Right cardiac atrium (tissue), 5 donors: ENCODE data around the gene GYG1. TPM values are rescaled to one million over a fixed set of nuclear protein-coding genes. Genes with fewer than 3 reads are reported as not detected.

Experiments
- ATAC-seq, 2 donors: fragments of 200-7000 bp; cut with Tn5 transposase; one replicate each; pipeline versions ENCODE4 v1.8.0 to v1.9.1; 2020; ENCODE audit warnings: moderate library complexity in 2 of 2, mild to moderate bottlenecking in 1 of 2
- DNase-seq, 3 donors: peaks; one replicate each; pipeline ENCODE4 v3.0.0-alpha.2; 2020
- H3K27ac ChIP-seq: one replicate; pipeline ENCODE4 v1.5.1; 2013; ENCODE audit warnings: mild to moderate bottlenecking, low read length, control low read depth, moderate library complexity
- H3K27me3 ChIP-seq: one replicate; pipeline ENCODE4 v1.6.1; 2013; ENCODE audit not compliant: control insufficient read depth, insufficient read depth
- H3K4me1 ChIP-seq: one replicate; pipeline ENCODE4 v1.6.1; 2013; ENCODE audit warnings: low read length; ENCODE audit not compliant: control insufficient read depth, insufficient read depth
- H3K4me3 ChIP-seq: one replicate; pipeline ENCODE4 v1.5.1; 2013; ENCODE audit warnings: low read length, control low read depth
- H3K9me3 ChIP-seq: one replicate; pipeline ENCODE4 v1.6.1; 2013; ENCODE audit warnings: low read length; ENCODE audit not compliant: control insufficient read depth
- WGBS: extraction: QIAGEN DNeasy Blood & Tissue Kit; methylation state at CpG from one replicate; pipeline ENCODE4 v1.1.7; 2013; 5-methylcytosine and 5-hydroxymethylcytosine counted together
- intact Hi-C, 4 donors: fragments of 100-400 bp; cut with DNase I; formaldehyde crosslinking; loops; one replicate each; pipeline versions ENCODE4 v1.11.0 to v1.14.0; 2022 to 2023
- polyA plus RNA-seq: library from polyadenylated mRNA; stranded (reverse); fragments of 200-250 nt; gene quantifications from one replicate; pipeline ENCODE4 v1.2.3, GENCODE V29; 2013
- total RNA-seq, 4 donors: library from RNA; stranded (reverse); fragmentation: NEBNext Ultra II Directional; extraction: Animal tissue kit (Norgen Biotek cat#: 25700); gene quantifications; one replicate each; pipeline ENCODE4 v1.2.1, GENCODE V29; 2021
- donor health status: healthy with polysubstance abuse.
- donor health status: DM: no; HTN: yes; CAD: no.
- donor health status: DM: no; HTN: no; CAD: no.
- donor health status: DM: no; HTN: yes; CAD: no; lungs with severe emphysema.
- donor health status: DM: yes; HTN: yes; CAD: no.

The GYG1 gene
- total and polyA plus RNA-seq, 5 donors = 98.4 to 144 (median 123) TPM

DNA sequence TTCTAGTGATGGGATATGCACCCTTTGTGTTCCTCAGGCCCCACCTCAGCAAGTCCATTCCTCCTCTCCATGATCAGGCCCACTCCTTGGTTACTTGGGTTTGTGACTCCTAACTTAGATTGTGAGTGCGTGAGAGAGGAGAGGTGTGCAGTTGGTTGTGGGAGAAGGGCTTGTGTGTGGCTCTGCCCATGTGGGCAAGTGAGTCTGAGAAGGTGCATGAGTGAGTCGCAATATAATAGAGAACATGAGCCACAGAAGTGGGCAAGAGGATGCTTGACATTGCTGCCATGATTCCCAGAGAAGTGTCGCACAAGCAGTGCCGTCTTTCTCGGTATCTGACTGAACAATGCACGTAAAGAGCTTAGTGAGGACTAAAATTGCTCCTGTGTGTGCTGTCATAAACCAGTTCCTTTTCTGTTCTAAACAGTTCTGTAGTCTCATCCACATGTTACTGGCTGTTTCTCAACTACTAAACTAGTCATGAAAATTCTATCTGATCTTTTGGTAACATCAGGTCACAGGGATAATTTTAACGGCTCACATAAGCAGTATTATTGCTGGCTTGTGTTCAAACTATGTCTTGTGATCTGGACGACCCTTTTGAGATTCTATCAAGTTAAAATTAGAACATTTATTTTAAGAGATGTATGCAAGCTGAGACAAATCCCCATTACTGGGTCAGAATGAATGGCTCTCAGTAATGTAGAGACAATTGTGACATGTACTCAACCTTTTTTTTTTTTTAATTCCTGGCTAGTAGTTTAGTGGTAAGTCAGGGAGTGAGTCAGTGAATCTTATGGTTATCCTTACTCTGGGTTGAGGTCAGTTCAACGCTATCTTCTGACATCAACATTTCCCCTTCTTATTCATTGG, 25.6 kb downstream of the GYG1 start:
- ATAC-seq (peak; percentile 38 to 63), DNase-seq (no peak)
- Histone ChIP-seq H3K4me1 (peaks cover 10% of the 10 kb centered on the region), H3K4me3 (no peak overlapping the region), H3K27me3 (no peaks in the 10 kb centered on the region), H3K9me3 (no peaks in the 10 kb centered on the region), H3K27ac (peak overlapping the region; percentile 46)
- WGBS = 60% methylated on average over 9 of the region's 9 CpGs
- intact Hi-C loops = no loop called here

DNA sequence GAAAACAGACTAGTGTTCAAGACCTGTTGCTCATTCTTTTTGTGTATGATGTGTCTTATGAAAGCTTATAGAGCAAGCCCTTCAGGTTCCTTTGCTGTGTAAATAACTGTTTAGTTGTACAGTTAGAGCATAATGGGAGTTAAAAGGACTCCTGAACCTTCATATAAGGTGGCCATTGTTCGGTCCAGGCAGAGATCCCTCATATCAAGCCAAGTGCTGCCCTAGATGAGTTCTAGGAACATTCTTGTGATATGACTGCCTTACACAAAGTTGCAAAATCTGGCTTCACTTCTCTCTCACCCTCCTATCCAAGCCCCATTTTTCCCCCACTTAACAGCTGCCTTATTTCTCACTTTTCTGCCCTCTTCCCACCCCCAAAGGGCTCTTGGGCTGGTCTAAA, 26.9 kb downstream of the GYG1 start:
- DNase-seq (no peak), ATAC-seq (peak; percentile 7 to 42)
- intact Hi-C loops = no loop called here
- Histone ChIP-seq H3K4me1 (peaks cover 13% of the 10 kb centered on the region), H3K27ac (peak overlapping the region; percentile 65), H3K9me3 (no peaks in the 10 kb centered on the region), H3K4me3 (no peak overlapping the region), H3K27me3 (no peaks in the 10 kb centered on the region)
- 43% methylated on average over 1 of the region's 1 CpG for WGBS

DNA sequence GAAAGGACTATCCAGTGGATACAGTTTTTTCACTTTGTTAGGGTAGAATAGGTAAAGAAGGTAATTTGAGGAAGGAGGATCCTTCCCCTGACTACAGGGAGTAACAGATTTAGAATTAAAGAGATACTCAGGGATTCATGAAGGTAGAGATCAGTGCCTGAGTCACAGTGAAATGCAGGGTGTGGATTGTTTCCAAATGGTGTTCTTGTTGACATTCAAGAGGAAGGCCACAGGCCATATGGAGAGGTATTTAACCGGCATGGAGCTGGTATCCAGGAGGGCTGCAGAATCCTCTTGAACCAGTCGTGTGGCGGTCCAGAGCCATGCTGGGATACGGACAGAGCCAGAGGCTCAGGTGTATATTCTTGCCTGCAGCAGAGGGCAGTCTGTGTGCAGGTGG, 28.2 kb downstream of the GYG1 start:
- H3K27ac ChIP-seq = peak overlapping the region; percentile 57
- intact Hi-C loops = no loop called here
- H3K4me3 ChIP-seq = no peak overlapping the region
- ATAC-seq (no peak), DNase-seq (no peak)
- WGBS = 90% methylated on average over 4 of the region's 4 CpGs
- peaks cover 13% of the 10 kb centered on the region for H3K4me1 ChIP-seq
- H3K27me3 ChIP-seq = no peaks in the 10 kb centered on the region
- H3K9me3 ChIP-seq = no peaks in the 10 kb centered on the region

DNA sequence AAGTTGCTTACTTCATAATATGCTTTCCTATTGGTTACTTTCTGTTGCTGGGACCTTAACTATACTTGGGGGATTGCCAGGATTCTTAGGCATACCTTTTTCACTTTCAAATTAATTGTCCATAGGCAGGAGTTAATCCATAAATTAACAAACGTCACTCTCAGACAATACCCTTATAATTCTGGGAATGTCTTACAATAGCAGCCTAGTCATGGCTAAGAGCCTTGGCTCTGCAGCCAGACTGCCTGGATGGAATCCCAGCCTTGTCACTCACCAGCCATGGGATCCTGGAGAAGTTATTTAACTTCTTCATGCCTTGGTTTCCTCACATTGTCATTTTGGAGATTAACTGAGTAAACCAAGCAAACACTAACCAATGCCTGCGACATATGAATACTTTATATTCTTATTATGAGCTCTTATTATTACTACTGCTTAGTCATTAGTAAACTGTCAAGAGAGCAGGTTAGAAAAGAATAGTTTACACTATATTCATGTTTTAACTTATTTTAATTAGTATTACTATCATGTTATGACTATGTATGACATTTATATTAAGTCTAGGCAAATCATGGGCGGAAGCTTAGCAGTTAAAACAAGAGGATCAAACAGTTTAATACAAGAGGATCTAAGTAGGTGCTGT, 29.0 kb downstream of the GYG1 start:
- Histone ChIP-seq H3K27me3 (no peaks in the 10 kb centered on the region), H3K9me3 (no peaks in the 10 kb centered on the region), H3K27ac (no peak overlapping the region), H3K4me1 (peaks cover 13% of the 10 kb centered on the region), H3K4me3 (no peak overlapping the region)
- 54% methylated on average over 3 of the region's 3 CpGs for WGBS
- DNase-seq (peak; percentile 36 to 87 (median 79)), ATAC-seq (peak; percentile 47 to 63)
- intact Hi-C loops = no loop called here

DNA sequence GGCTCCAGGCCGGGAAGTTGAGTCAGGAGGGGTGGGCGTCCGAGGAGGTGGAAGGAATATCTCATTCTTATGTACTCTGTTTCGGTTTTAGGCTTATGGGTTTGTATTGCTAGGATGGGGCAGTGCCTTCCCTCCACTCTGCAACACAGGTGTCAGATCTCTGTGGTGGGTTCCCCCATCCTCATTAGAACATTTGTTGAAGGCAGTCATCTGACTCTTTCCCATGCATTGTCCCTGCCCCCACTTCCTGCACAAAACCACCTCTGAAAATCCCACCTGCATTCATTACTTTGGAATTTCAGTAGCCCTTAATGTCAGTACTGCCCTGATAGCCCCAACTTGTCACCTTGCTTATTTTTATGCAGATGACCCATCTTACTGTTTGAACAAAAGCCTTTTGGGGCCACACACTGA, 29.5 kb downstream of the GYG1 start:
- H3K4me3 ChIP-seq = no peak overlapping the region
- no peaks in the 10 kb centered on the region for H3K9me3 ChIP-seq
- intact Hi-C loops = no loop called here
- DNase-seq = no peak
- ATAC-seq = no peak
- 56% methylated on average over 4 of the region's 4 CpGs for WGBS
- peaks cover 13% of the 10 kb centered on the region for H3K4me1 ChIP-seq
- H3K27ac ChIP-seq = no peak overlapping the region
- no peaks in the 10 kb centered on the region for H3K27me3 ChIP-seq

DNA sequence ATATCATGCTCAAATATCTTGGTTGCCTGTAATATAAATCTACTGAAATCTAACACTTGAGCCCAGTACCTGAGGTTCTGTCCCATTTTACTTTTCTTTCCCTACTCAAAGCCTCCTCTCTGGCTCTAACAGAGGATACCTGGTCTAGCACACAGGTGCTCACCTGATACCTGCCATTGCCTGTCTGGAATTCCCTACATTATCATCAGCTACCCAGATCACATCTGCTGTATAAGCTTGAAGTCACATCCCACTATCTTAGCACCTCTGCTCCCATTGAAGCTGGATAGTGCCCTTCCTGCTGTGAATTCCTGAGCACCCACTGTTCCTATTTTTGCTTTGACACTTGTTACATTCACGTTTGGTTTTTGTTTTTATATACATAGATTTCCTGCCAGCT, 30.5 kb downstream of the GYG1 start:
- no peak overlapping the region for H3K4me3 ChIP-seq
- H3K9me3 ChIP-seq = no peaks in the 10 kb centered on the region
- peaks cover 11% of the 10 kb centered on the region for H3K4me1 ChIP-seq
- ATAC-seq (no peak), DNase-seq (no peak)
- intact Hi-C loops = no loop called here
- no peaks in the 10 kb centered on the region for H3K27me3 ChIP-seq
- H3K27ac ChIP-seq = no peak overlapping the region
- WGBS = 21% methylated on average over 1 of the region's 1 CpG

DNA sequence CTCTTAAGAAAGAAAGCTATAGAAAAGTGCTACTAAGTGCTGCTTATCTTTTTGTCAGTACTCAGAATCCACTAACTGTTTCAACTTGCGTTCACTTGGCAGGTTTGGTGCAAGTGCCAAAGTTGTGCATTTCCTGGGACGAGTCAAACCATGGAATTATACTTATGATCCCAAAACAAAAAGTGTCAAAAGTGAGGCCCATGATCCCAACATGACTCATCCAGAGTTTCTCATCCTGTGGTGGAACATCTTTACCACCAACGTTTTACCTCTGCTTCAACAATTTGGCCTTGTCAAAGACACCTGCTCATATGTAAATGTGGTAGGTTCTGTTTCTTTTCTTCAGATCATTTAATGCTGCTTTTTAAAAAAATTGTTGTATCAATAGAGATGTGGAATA, 32.6 kb downstream of the GYG1 start:
- DNase-seq (no peak), ATAC-seq (no peak)
- intact Hi-C loops = no loop called here
- H3K4me1 ChIP-seq = peaks cover 6% of the 10 kb centered on the region
- H3K27me3 ChIP-seq = no peaks in the 10 kb centered on the region
- no peak overlapping the region for H3K27ac ChIP-seq
- H3K4me3 ChIP-seq = no peak overlapping the region
- H3K9me3 ChIP-seq = no peaks in the 10 kb centered on the region
- WGBS = 79% methylated on average over 3 of the region's 3 CpGs

DNA sequence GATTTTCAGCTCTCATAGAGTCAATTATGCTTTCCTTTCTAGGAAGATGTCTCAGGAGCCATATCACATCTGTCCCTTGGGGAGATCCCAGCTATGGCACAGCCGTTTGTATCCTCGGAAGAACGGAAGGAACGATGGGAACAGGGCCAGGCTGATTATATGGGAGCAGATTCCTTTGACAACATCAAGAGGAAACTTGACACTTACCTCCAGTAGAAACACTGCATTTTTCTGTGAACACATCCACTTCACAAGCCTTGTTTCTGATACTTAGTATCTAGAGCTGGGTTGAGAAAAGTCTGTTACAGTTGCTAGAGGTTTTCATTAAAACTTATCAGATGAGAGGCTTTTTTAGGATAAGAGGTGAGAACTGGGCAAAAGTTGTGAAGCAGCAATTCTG, 35.4 kb downstream of the GYG1 start:
- no peaks in the 10 kb centered on the region for H3K9me3 ChIP-seq
- no peaks in the 10 kb centered on the region for H3K27me3 ChIP-seq
- ATAC-seq (no peak), DNase-seq (no peak)
- intact Hi-C loops = no loop called here
- H3K4me3 ChIP-seq = no peak overlapping the region
- H3K27ac ChIP-seq = no peak overlapping the region
- 24% methylated on average over 4 of the region's 4 CpGs for WGBS
- peaks cover 2% of the 10 kb centered on the region for H3K4me1 ChIP-seq

DNA sequence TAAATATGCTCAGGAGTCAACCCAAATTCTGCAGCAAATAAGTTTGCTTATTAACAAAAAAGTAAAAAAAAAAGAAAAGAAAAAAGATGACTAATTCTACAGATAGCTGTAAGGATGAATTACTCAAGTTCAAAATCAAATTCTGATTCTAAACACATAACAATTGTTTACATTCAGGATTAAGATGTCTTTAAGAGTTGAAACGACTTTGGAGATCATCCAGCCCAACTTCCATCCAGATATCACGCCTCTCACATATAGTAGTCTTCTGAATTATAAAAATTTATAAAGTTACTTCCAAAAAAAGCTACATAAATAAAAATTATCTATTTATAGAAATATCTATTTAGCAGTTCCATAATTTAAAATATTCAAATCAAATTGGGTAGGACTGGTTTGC, 39.8 kb downstream of the GYG1 start:
- no peak for DNase-seq
- WGBS = 79% methylated on average over 2 of the region's 2 CpGs
- H3K4me1 ChIP-seq = no peaks in the 10 kb centered on the region
- H3K9me3 ChIP-seq = no peaks in the 10 kb centered on the region
- intact Hi-C loops = no loop called here
- no peaks in the 10 kb centered on the region for H3K27me3 ChIP-seq
- no peak for ATAC-seq
- H3K27ac ChIP-seq = no peak overlapping the region
- no peak overlapping the region for H3K4me3 ChIP-seq

DNA sequence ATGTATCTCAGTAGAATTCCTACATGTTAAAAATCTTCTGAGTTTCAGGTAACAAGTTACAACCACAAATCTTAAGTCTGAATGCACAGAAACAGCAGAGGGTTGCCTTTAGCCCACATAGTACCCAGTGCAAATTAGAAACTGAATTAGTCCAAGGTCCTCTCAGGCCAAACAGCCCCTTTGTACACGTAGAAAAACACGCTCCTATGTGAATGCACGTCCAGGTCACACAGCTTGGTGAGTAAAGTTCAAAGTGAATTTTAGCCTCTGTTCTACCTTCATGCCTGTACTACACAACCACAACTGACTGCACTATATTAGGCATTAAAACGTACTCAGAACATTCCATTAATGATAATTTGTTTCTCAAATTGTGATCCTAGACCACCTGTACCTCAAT, 46.3 kb downstream of the GYG1 start:
- ATAC-seq (no peak), DNase-seq (no peak)
- H3K4me3 ChIP-seq = no peak overlapping the region
- no peaks in the 10 kb centered on the region for H3K27me3 ChIP-seq
- no peaks in the 10 kb centered on the region for H3K9me3 ChIP-seq
- 93% methylated on average over 4 of the region's 4 CpGs for WGBS
- H3K4me1 ChIP-seq = no peaks in the 10 kb centered on the region
- no peak overlapping the region for H3K27ac ChIP-seq
- intact Hi-C loops = no loop called here

DNA sequence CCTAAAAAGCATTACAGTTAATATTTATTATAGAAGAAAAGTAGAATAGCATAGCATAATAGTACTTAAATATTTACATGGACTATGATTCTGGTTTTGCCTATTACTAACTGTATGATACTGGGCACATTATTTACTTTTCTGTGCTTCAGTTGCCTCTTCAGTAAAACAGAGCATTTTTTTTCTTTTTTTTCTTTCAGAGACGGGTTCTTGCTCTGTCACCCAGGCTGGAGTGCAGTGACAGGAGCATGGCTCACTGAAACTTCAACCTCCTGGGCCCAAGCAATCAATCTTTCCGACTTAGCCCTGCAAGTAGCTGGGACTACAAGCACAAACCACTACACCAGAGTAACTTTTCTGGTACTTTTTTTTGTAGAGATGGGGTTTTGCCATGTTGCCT, 47.0 kb downstream of the GYG1 start:
- ATAC-seq = no peak
- Histone ChIP-seq H3K27me3 (no peaks in the 10 kb centered on the region), H3K9me3 (no peaks in the 10 kb centered on the region), H3K27ac (no peak overlapping the region), H3K4me3 (no peak overlapping the region), H3K4me1 (no peaks in the 10 kb centered on the region)
- WGBS = 83% methylated on average over 2 of the region's 2 CpGs
- intact Hi-C loops = no loop called here
- DNase-seq = no peak
